T-helper 2 cell treated with Interferon-gamma antibody and Interleukin-4, amounts not matched to agents 5 μg/mL and 100 μg/mL, for 36 hours (primary cell): ENCODE data around the gene VIPR2.
"Not testable (repeated sequence)": the region's sequence is repeated elsewhere in the genome, so short reads cannot be mapped to it uniquely, and the experiment has no call there.

Source experiments
- DNase-seq: peaks from one replicate; pipeline ENCODE4 v3.0.0; 2021; ENCODE audit warnings: low spot score
- H3K27ac Mint-ChIP-seq: one replicate; pipeline ENCODE4 v1.8.0; 2021; ENCODE audit warnings: mild to moderate bottlenecking, mixed read lengths
- H3K27me3 Mint-ChIP-seq: one replicate; pipeline ENCODE4 v1.8.0; 2021; ENCODE audit warnings: low read depth, mixed read lengths
- H3K36me3 Mint-ChIP-seq: one replicate; pipeline ENCODE4 v1.8.0; 2021; ENCODE audit warnings: low read depth, mixed read lengths
- H3K4me1 Mint-ChIP-seq: one replicate; pipeline ENCODE4 v1.8.0; 2021; ENCODE audit warnings: low read depth, mixed read lengths
- H3K4me3 Mint-ChIP-seq: one replicate; pipeline ENCODE4 v1.8.0; 2022; ENCODE audit warnings: mild to moderate bottlenecking, moderate library complexity, mixed read lengths
- H3K9me3 Mint-ChIP-seq: one replicate; pipeline ENCODE4 v1.8.0; 2021; ENCODE audit warnings: mixed read lengths

The VIPR2 gene

GRCh38 chr7:159125955-159126270 is 18.8 kb downstream of the VIPR2 start:
- Mint-ChIP-seq H3K36me3 (no peaks in the 10 kb centered on the region), H3K4me1 (no peaks in the 10 kb centered on the region), H3K27ac (no peak overlapping the region), H3K4me3 (no peak overlapping the region), H3K9me3 (peaks cover 5% of the 10 kb centered on the region), H3K27me3 (peaks cover 13% of the 10 kb centered on the region)
- DNase-seq, result no peak

GRCh38 chr7:159125104-159125954 is 19.3 kb downstream of the VIPR2 start:
- peaks cover 13% of the 10 kb centered on the region for H3K27me3 Mint-ChIP-seq
- H3K36me3 Mint-ChIP-seq, result no peaks in the 10 kb centered on the region
- H3K9me3 Mint-ChIP-seq, result peaks cover 5% of the 10 kb centered on the region
- no peak for DNase-seq
- H3K27ac Mint-ChIP-seq, result no peak overlapping the region
- H3K4me3 Mint-ChIP-seq, result no peak overlapping the region
- no peaks in the 10 kb centered on the region for H3K4me1 Mint-ChIP-seq

DNA sequence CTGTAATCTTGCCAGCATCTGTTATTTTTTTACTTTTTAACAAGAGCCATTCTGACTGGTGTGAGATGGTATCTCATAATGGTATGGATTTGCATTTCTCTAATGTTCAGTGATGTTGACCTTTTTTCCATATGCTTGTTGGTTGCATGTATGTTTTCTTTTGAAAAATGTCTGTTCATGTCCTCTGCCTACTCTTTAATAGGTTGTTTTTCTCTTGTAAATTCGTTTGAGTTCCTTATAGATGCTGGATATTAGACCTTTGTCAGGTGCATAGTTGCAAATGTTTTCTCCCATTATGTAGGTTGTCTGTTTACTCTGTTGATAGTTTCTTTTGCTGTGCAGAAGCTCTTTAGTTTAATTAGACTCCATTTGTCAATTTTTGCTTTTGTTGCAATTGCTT is 20.9 kb downstream of the VIPR2 start:
- not testable (repeated sequence) for H3K36me3 Mint-ChIP-seq, H3K9me3 Mint-ChIP-seq, DNase-seq, H3K4me1 Mint-ChIP-seq, H3K4me3 Mint-ChIP-seq, H3K27ac Mint-ChIP-seq, H3K27me3 Mint-ChIP-seq

DNA sequence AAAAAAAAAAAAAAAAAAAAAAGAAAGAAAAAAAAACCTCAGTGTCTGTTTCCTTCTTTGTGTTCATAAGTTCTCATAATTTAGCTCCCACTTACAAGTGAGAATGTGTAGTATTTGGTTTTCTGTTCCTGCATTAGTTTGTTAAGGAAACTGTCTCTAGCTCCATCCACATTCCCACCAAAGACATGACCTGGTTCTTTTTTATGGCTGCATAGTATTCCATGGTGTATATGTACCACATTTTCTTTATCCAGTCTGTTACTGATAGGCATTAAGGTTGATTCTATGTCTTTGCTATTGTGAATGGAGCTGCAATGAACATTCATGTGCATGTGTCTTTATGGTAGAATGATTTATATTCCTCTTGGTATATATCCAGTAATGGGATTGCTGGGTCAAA is 21.4 kb downstream of the VIPR2 start:
- H3K27me3 Mint-ChIP-seq, result not testable (repeated sequence)

DNA sequence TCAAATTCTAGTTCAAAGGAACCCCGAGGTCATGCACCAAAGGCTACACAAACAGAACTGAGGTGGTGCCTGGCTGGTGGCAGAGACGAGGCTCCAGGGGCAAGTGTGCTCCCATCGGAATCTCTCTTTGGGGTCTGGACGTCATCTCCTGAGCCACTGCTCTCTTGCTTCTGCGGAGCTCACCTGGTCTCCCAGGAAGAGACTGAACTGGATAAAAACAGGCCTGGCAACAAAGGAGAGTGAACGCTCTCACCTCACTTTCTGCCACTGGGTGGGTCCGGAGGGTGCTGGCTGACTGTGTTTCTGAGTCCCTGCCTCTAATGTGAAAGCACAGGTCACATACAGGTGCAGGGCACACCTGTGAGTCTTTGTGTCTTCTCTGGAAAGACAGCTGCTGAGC is 22.4 kb downstream of the VIPR2 start:
- H3K27me3 Mint-ChIP-seq, result peaks cover 10% of the 10 kb centered on the region
- no peak overlapping the region for H3K27ac Mint-ChIP-seq
- no peak overlapping the region for H3K4me3 Mint-ChIP-seq
- no peaks in the 10 kb centered on the region for H3K36me3 Mint-ChIP-seq
- DNase-seq, result no peak
- peaks cover 5% of the 10 kb centered on the region for H3K9me3 Mint-ChIP-seq
- H3K4me1 Mint-ChIP-seq, result no peaks in the 10 kb centered on the region

More for the DNA sequence above, 21.4 kb downstream of the VIPR2 start:
- not testable (repeated sequence) for H3K4me3 Mint-ChIP-seq, DNase-seq, H3K4me1 Mint-ChIP-seq, H3K27ac Mint-ChIP-seq, H3K36me3 Mint-ChIP-seq, H3K9me3 Mint-ChIP-seq

DNA sequence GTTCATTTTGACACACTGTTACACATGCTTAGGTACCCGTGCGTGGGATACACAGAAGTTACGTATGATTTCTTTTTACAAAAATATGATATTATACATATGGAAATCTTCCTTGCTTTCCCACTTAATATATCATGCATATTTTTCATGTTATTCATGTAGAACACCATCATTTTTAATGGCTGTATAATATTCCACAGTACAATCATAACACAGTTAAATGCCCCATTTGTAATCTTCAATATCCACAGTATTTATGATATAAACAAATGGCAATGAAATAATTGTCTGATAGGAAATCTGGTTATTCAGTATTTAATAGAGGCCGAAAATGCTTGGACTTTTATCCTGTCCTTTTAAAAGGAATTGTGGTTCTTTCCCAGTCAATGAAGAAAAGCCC is 23.2 kb downstream of the VIPR2 start:
- Mint-ChIP-seq H3K4me3 (no peak overlapping the region), H3K27ac (no peak overlapping the region), H3K9me3 (peaks cover 5% of the 10 kb centered on the region), H3K36me3 (no peaks in the 10 kb centered on the region), H3K4me1 (no peaks in the 10 kb centered on the region), H3K27me3 (peaks cover 10% of the 10 kb centered on the region)
- no peak for DNase-seq

DNA sequence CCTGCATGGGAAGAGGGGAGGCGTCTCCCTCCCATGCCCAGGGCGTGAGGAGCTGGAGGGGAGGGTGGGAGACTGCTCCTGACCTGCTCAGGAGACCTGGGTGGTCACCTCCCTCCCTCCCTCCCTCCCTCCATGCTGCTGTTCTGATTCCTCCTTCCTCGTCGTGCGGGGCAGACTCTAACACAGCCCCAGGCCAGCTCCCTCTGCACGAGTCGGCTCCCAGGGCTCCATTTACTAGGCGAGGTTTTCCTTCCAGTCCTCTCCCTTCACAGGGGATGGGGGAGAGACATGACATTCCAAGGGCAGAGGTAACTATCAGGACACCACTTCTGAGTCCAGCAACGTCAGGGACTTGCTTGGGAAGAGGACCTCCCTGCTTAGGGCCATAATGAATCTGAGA is 23.6 kb downstream of the VIPR2 start:
- Mint-ChIP-seq H3K27ac (no peak overlapping the region), H3K36me3 (no peaks in the 10 kb centered on the region), H3K9me3 (peaks cover 5% of the 10 kb centered on the region), H3K27me3 (peaks cover 10% of the 10 kb centered on the region), H3K4me3 (no peak overlapping the region), H3K4me1 (no peaks in the 10 kb centered on the region)
- no peak for DNase-seq

DNA sequence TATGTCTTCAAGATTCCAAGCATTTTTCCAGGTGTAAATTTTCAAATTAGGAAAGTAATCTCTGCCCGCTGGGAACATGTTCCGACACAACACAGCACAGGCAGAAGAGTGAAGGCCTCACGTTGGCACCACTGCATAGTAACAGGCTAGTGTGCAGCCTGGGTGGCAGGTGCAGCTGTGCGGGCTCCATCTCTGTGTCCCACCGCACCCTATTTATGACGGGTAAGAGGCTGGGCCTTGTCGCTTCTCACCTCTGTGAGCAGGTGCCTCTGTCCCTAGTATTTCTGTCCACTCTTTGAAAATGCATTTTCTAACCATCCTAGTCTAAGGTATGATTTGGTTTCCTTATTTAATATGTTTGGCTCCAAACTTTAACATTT is 24.1 kb downstream of the VIPR2 start:
- no peaks in the 10 kb centered on the region for H3K4me1 Mint-ChIP-seq
- H3K27ac Mint-ChIP-seq, result no peak overlapping the region
- no peak overlapping the region for H3K4me3 Mint-ChIP-seq
- H3K36me3 Mint-ChIP-seq, result no peaks in the 10 kb centered on the region
- peaks cover 15% of the 10 kb centered on the region for H3K27me3 Mint-ChIP-seq
- H3K9me3 Mint-ChIP-seq, result peaks cover 5% of the 10 kb centered on the region
- DNase-seq, result no peak

DNA sequence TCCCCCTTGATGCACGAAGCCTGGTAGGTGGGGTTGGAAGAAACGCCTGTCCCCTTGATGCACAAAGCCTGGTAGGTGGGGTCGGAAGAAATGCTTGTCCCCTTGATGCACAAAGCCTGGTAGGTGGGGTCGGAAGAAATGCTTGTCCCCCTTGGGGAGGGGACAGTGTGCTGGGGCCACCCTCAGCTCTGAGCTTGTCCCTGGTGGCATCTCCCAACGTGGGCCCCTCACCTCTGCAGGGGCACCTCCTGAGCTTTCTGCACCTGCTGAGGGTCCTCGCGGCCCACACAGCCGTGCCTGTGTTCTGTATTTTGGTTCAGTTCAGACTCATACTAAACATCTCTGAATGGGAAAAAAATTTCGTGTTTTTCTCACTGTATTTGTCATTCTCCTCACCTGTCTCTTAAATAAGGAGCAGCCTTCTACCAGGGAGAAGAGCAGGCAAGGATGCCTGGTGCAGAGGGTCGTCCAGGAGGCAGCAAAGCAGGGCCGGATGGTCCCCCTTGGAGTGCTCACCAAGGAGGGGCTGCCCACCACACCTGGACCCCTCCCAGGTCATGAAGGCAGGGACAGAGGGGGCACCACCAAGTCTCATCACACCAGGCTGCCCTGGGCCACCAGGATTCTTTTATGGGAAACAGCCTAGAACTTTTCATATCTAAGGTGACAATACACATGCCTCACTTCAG is 24.7 kb downstream of the VIPR2 start:
- peaks cover 18% of the 10 kb centered on the region for H3K27me3 Mint-ChIP-seq
- H3K27ac Mint-ChIP-seq, result no peak overlapping the region
- no peak for DNase-seq
- peaks cover 5% of the 10 kb centered on the region for H3K9me3 Mint-ChIP-seq
- H3K36me3 Mint-ChIP-seq, result no peaks in the 10 kb centered on the region
- H3K4me3 Mint-ChIP-seq, result no peak overlapping the region
- peaks cover under 1% of the 10 kb centered on the region for H3K4me1 Mint-ChIP-seq

- DNase-seq, result no peak
- no peaks in the 10 kb centered on the region for H3K36me3 Mint-ChIP-seq
- H3K27ac Mint-ChIP-seq, result no peak overlapping the region
- peaks cover 22% of the 10 kb centered on the region for H3K27me3 Mint-ChIP-seq
- peaks cover 5% of the 10 kb centered on the region for H3K9me3 Mint-ChIP-seq
- no peak overlapping the region for H3K4me3 Mint-ChIP-seq
- H3K4me1 Mint-ChIP-seq, result peaks cover 3% of the 10 kb centered on the region
Measured at GRCh38 chr7:159119026-159119741, 25.5 kb downstream of the VIPR2 start.

DNA sequence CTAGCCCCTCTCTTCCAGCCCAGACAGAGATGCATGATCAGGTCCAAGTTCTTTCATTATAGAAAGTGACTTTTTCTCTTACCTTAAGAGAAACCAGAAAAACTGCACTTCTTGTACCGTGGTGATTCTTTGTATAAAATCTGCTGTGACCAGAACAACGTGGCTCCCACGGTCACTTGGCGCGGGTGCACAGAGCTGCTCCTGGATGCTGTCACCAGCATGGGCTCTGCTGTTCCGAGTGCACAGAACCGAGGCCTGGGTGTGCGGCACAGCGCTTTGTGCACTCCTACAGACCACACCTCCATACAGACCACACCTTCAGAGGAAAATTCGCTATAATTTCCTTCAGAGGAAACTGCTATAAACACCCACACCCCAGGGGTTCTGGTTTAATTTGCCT is 26.0 kb downstream of the VIPR2 start:
- Mint-ChIP-seq H3K27me3 (peaks cover 24% of the 10 kb centered on the region), H3K4me3 (no peak overlapping the region), H3K36me3 (no peaks in the 10 kb centered on the region), H3K9me3 (peaks cover 5% of the 10 kb centered on the region), H3K4me1 (peaks cover 3% of the 10 kb centered on the region), H3K27ac (no peak overlapping the region)
- DNase-seq, result no peak

GRCh38 chr7:159118197-159118595 is 26.5 kb downstream of the VIPR2 start:
- DNase-seq, result no peak
- H3K4me1 Mint-ChIP-seq, result peaks cover 3% of the 10 kb centered on the region
- no peak overlapping the region for H3K27ac Mint-ChIP-seq
- H3K27me3 Mint-ChIP-seq, result peaks cover 24% of the 10 kb centered on the region
- no peaks in the 10 kb centered on the region for H3K36me3 Mint-ChIP-seq
- H3K4me3 Mint-ChIP-seq, result no peak overlapping the region
- peaks cover 5% of the 10 kb centered on the region for H3K9me3 Mint-ChIP-seq

- Mint-ChIP-seq H3K4me1 (peaks cover 3% of the 10 kb centered on the region), H3K27ac (no peak overlapping the region), H3K36me3 (no peaks in the 10 kb centered on the region)
Measured at GRCh38 chr7:159117366-159118196, 27.1 kb downstream of the VIPR2 start.

More at GRCh38 chr7:159117366-159118196, 27.1 kb downstream of the VIPR2 start:
- no peak for DNase-seq
- Mint-ChIP-seq H3K27me3 (peaks cover 28% of the 10 kb centered on the region), H3K4me3 (no peak overlapping the region), H3K9me3 (peaks cover 5% of the 10 kb centered on the region)
